B cell (primary cell): ENCODE results near the gene TGFBR2. TPM values are rescaled to one million over a fixed set of nuclear protein-coding genes. Genes with fewer than 3 reads are reported as not detected.
A peak's percentile ranks its signal among the peaks of the same experiment; 100 is the strongest.

Source experiments
- ATAC-seq: fragments of 200-7000 bp; cut with Tn5 transposase; one replicate; pipeline ENCODE4 v1.10.0; 2021; ENCODE audit warnings: low read depth, mild to moderate bottlenecking, moderate number of reproducible peaks, moderate library complexity
- CTCF ChIA-PET: fragments of 350-600 bp; sonication (Branson Sonifier 250); formaldehyde crosslinking; loops from one replicate; lab custom pipeline; 2021; ENCODE audit warnings: antibody characterized with exemption, inconsistent platforms; lab: Charles Lee
- POLR2A ChIA-PET: fragments of 350-600 bp; sonication (Branson Sonifier 250); formaldehyde crosslinking; loops from one replicate; lab custom pipeline; 2021; ENCODE audit warnings: antibody characterized with exemption; lab: Charles Lee
- DNase-seq: peaks from one replicate; pipeline ENCODE4 v3.0.0; 2013
- H2AFZ ChIP-seq: 2 replicates; pipeline ENCODE4 v1.6.1; 2012; ENCODE audit warnings: mild to moderate bottlenecking, low read depth, low read length; ENCODE audit not compliant: insufficient read depth, poor library complexity, severe bottlenecking
- H3K27ac ChIP-seq, 2 donors: 1 replicate in 1 of 2; 2 replicates in 1 of 2; pipeline ENCODE4 v1.5.1; 2012 to 2013; ENCODE audit warnings: low read length in 2 of 2, mild to moderate bottlenecking in 2 of 2, moderate library complexity in 1 of 2
- H3K27me3 ChIP-seq, 4 experiments: fragments of 200-600 bp in 1 of 4; sonication (generic) in 1 of 4; replicated peaks in 1 of 4; 1 replicate in 2 of 4; 2 replicates in 2 of 4; pipeline versions ENCODE4 v1.6.1 to v1.7.0; 2013 to 2016; ENCODE audit warnings: low read length in 3 of 4, mild to moderate bottlenecking in 2 of 4, mixed read lengths in 1 of 4, moderate library complexity in 1 of 4; ENCODE audit not compliant: insufficient read depth in 4 of 4, control insufficient read depth in 3 of 4; ENCODE audit errors: control extremely low read depth in 1 of 4
- H3K36me3 ChIP-seq, 2 experiments: replicated peaks in 1 of 2; 1 replicate in 1 of 2; 2 replicates in 1 of 2; pipeline versions ENCODE4 v1.6.1 to v1.7.1; 2013; ENCODE audit warnings: low read length in 1 of 2; ENCODE audit not compliant: insufficient read depth in 2 of 2, control insufficient read depth in 1 of 2; ENCODE audit errors: control extremely low read depth in 1 of 2, extremely low read depth in 1 of 2
- H3K4me1 ChIP-seq, 2 donors: fragments of 200-600 bp in 1 of 2; sonication (generic) in 1 of 2; 1 replicate in 1 of 2; 2 replicates in 1 of 2; pipeline versions ENCODE4 v1.5.1 to v1.6.1; 2013 to 2017; ENCODE audit warnings: low read length in 2 of 2; ENCODE audit not compliant: control insufficient read depth in 2 of 2, insufficient read depth in 2 of 2
- H3K4me2 ChIP-seq: replicated peaks from 2 replicates; pipeline ENCODE3; 2012; ENCODE audit warnings: mild to moderate bottlenecking, low read depth, low read length; ENCODE audit not compliant: poor library complexity, severe bottlenecking
- H3K4me3 ChIP-seq, 5 experiments: fragments of 200-600 bp in 1 of 5; sonication (generic) in 1 of 5; 1 replicate in 3 of 5; 2 replicates in 2 of 5; pipeline versions ENCODE4 v1.5.1 to v1.7.0; 2011 to 2016; ENCODE audit warnings: low read length in 4 of 5, mild to moderate bottlenecking in 4 of 5, low read depth in 2 of 5, control low read depth in 1 of 5, moderate library complexity in 1 of 5; ENCODE audit not compliant: insufficient read depth in 1 of 5; ENCODE audit errors: control extremely low read depth in 1 of 5, extremely low read depth in 1 of 5
- H3K79me2 ChIP-seq: fragments of 200-600 bp; sonication (generic); one replicate; pipeline ENCODE4 v1.6.0; 2016; ENCODE audit warnings: low read length; ENCODE audit not compliant: control insufficient read depth, insufficient read depth
- H3K9ac ChIP-seq: fragments of 200-600 bp; sonication (generic); 2 replicates; pipeline ENCODE4 v1.6.1; 2017; ENCODE audit warnings: mild to moderate bottlenecking, low read length, moderate library complexity
- H3K9me3 ChIP-seq, 3 donors: one replicate each; pipeline versions ENCODE4 v1.6.1 to v1.7.1; 2013; ENCODE audit warnings: low read length in 2 of 3; ENCODE audit not compliant: control insufficient read depth in 2 of 3, insufficient read depth in 1 of 3; ENCODE audit errors: control extremely low read depth in 1 of 3
- H4K20me1 ChIP-seq: 2 replicates; pipeline ENCODE4 v1.6.0; 2012; ENCODE audit warnings: mild to moderate bottlenecking, low read length; ENCODE audit not compliant: insufficient read depth, control insufficient read depth, poor library complexity, severe bottlenecking
- H3K27ac Mint-ChIP-seq: one replicate; pipeline ENCODE4 v1.8.0; 2021; ENCODE audit warnings: mixed read lengths
- H3K27me3 Mint-ChIP-seq: one replicate; pipeline ENCODE4 v1.8.0; 2021; ENCODE audit warnings: mixed read lengths
- H3K4me1 Mint-ChIP-seq: one replicate; pipeline ENCODE4 v1.8.0; 2021; ENCODE audit warnings: mixed read lengths
- H3K4me3 Mint-ChIP-seq: one replicate; pipeline ENCODE4 v1.8.0; 2021; ENCODE audit warnings: mixed read lengths
- H3K9me3 Mint-ChIP-seq: one replicate; pipeline ENCODE4 v1.8.0; 2022; ENCODE audit warnings: mixed read lengths; ENCODE audit not compliant: insufficient read depth
- CTCF ChIP-seq: fragments of 200-600 bp; IDR thresholded peaks from one replicate; pipeline ENCODE4 v1.8.0; 2022; ENCODE audit warnings: antibody characterized with exemption, mild to moderate bottlenecking
- EZH2 ChIP-seq: IDR thresholded peaks from 2 replicates; pipeline ENCODE4 v1.6.1; 2012; ENCODE audit warnings: borderline replicate concordance, low read depth, mild to moderate bottlenecking, moderate library complexity, low read length; ENCODE audit not compliant: insufficient read depth, poor library complexity, severe bottlenecking
- WGBS: methylation state at CpG from one replicate; pipeline ENCODE4 v1.1.5; 2013; ENCODE audit warnings: missing lambda C conversion rate; ENCODE audit not compliant: insufficient coverage; 5-methylcytosine and 5-hydroxymethylcytosine counted together
- intact Hi-C: fragments of 100-400 bp; cut with micrococcal nuclease; formaldehyde crosslinking; loops from one replicate; pipeline ENCODE4 v1.10.0; 2022
- polyA plus RNA-seq: library from polyadenylated mRNA; depleted of rRNA; stranded (reverse); fragments of >200 nt; gene quantifications from 2 replicates; pipeline ENCODE4 v1.2.3, GENCODE V29; 2012
- total RNA-seq, 2 donors: library from RNA; stranded (reverse); fragments of 120-200 nt in 1 of 2; gene quantifications; 1 replicate in 1 of 2; 2 replicates in 1 of 2; pipeline versions ENCODE4 v1.2.3 to v1.2.4, GENCODE V29; 2013 to 2022

TGFBR2 gene
- total and polyA plus RNA-seq, 2 donors (not counting 1 experiment from before 2014, with no cell fraction given) = 68.7 to 189 TPM

GRCh38 chr3:30630238-30631030 is 24.0 kb downstream of the TGFBR2 start:
- H3K4me3 ChIP-seq = peak overlapping the region in 1 of 5 experiments; percentile 26
- ChIA-PET CTCF (interaction anchor here (0.9 to 2.5 kb wide), 11 partner anchors 8 to 432 kb away, joined by 3 to 19 read pairs (median 7); partner anchors contain the start of gene TGFBR2), POLR2A (interaction anchor here (0.6 to 1.8 kb wide), 5 partner anchors 13 to 1474 kb away, joined by 3 to 8 read pairs (median 6); partner anchors contain the start of gene TGFBR2)
- no peak for DNase-seq
- H3K4me1 ChIP-seq = peaks cover 96 to 99% of the 10 kb centered on the region in 2 donors
- no peaks in the 10 kb centered on the region for H3K27me3 Mint-ChIP-seq
- peaks cover 100% of the 10 kb centered on the region for H3K79me2 ChIP-seq
- no peaks in the 10 kb centered on the region for H3K27me3 ChIP-seq
- no peak for TF ChIP-seq CTCF
- no peak for TF ChIP-seq EZH2
- peaks cover 95% of the 10 kb centered on the region for H3K4me1 Mint-ChIP-seq
- no peak overlapping the region for H2AFZ ChIP-seq
- peak overlapping the region; percentile 72 for H3K4me3 Mint-ChIP-seq
- WGBS = 60% methylated on average over 1 of the region's 2 CpGs
- ATAC-seq = no peak
- H3K4me2 ChIP-seq = peak overlapping the region; percentile 64
- H3K9me3 ChIP-seq = no peaks in the 10 kb centered on the region
- H3K27ac ChIP-seq = peak overlapping the region; percentile 73 to 89
- H3K27ac Mint-ChIP-seq = peak overlapping the region; percentile 85
- peak overlapping the region; percentile 36 for H3K9ac ChIP-seq
- no peaks in the 10 kb centered on the region for H4K20me1 ChIP-seq
- peaks cover 1 to 26% of the 10 kb centered on the region in 2 experiments for H3K36me3 ChIP-seq
- no peaks in the 10 kb centered on the region for H3K9me3 Mint-ChIP-seq
- intact Hi-C loops = loop anchor here (1.0 to 10.0 kb wide), 3 partner anchors 7 to 516 kb away; no protein-coding TSS in a partner anchor
